Measurements from ENCODE around the gene AGBL5. TPM values are rescaled to one million over a fixed set of nuclear protein-coding genes. Genes with fewer than 3 reads are reported as not detected.

AGBL5 gene
- total and polyA plus RNA-seq, 2 of the 13 experiments (the other 11 are each of a cell fraction or from before 2014, with no cell fraction given): 55.9 to 73.3 TPM

- TF ChIP-seq ZBTB42 (CRISPR knock-in tag; IDR thresholded peaks at IDR 0.05) (no peak), ZNF619 (CRISPR knock-in tag; IDR thresholded peaks at IDR 0.05) (no peak), ZBTB44 (CRISPR knock-in tag; IDR thresholded peaks at IDR 0.05) (no peak; the same call in 1 of the 2 replicates), KLF11 (CRISPR knock-in tag; IDR thresholded peaks at IDR 0.05) (peak; percentile 43; the same call in 1 of the 2 replicates), GLI4 (CRISPR knock-in tag; IDR thresholded peaks at IDR 0.05; ENCODE audit: borderline replicate concordance) (no peak; the same call in 1 of the 2 replicates), TFE3 (CRISPR knock-in tag; IDR thresholded peaks at IDR 0.05) (peak; percentile 89), ZNF101 (CRISPR knock-in tag; IDR thresholded peaks at IDR 0.05; ENCODE audit: borderline replicate concordance, low read depth) (peak; percentile 59; the same call in 1 of the 2 replicates), ZNF335 (CRISPR knock-in tag; IDR thresholded peaks at IDR 0.05) (peak; percentile 61; the same call in 1 of the 2 replicates), AGO1 (IDR thresholded peaks at IDR 0.05; ENCODE audit: low read depth, low read length, poor library complexity, severe bottlenecking) (no peak)
- TF ChIP-seq, protein P1, sequence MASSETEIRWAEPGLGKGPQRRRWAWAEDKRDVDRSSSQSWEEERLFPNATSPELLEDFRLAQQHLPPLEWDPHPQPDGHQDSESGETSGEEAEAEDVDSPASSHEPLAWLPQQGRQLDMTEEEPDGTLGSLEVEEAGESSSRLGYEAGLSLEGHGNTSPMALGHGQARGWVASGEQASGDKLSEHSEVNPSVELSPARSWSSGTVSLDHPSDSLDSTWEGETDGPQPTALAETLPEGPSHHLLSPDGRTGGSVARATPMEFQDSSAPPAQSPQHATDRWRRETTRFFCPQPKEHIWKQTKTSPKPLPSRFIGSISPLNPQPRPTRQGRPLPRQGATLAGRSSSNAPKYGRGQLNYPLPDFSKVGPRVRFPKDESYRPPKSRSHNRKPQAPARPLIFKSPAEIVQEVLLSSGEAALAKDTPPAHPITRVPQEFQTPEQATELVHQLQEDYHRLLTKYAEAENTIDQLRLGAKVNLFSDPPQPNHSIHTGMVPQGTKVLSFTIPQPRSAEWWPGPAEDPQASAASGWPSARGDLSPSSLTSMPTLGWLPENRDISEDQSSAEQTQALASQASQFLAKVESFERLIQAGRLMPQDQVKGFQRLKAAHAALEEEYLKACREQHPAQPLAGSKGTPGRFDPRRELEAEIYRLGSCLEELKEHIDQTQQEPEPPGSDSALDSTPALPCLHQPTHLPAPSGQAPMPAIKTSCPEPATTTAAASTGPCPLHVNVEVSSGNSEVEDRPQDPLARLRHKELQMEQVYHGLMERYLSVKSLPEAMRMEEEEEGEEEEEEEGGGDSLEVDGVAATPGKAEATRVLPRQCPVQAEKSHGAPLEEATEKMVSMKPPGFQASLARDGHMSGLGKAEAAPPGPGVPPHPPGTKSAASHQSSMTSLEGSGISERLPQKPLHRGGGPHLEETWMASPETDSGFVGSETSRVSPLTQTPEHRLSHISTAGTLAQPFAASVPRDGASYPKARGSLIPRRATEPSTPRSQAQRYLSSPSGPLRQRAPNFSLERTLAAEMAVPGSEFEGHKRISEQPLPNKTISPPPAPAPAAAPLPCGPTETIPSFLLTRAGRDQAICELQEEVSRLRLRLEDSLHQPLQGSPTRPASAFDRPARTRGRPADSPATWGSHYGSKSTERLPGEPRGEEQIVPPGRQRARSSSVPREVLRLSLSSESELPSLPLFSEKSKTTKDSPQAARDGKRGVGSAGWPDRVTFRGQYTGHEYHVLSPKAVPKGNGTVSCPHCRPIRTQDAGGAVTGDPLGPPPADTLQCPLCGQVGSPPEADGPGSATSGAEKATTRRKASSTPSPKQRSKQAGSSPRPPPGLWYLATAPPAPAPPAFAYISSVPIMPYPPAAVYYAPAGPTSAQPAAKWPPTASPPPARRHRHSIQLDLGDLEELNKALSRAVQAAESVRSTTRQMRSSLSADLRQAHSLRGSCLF (CRISPR knock-in tag; IDR thresholded peaks at IDR 0.05; ENCODE audit: borderline replicate concordance): no peak
- TF ChIP-seq, protein P2, sequence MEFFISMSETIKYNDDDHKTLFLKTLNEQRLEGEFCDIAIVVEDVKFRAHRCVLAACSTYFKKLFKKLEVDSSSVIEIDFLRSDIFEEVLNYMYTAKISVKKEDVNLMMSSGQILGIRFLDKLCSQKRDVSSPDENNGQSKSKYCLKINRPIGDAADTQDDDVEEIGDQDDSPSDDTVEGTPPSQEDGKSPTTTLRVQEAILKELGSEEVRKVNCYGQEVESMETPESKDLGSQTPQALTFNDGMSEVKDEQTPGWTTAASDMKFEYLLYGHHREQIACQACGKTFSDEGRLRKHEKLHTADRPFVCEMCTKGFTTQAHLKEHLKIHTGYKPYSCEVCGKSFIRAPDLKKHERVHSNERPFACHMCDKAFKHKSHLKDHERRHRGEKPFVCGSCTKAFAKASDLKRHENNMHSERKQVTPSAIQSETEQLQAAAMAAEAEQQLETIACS (CRISPR knock-in tag; IDR thresholded peaks at IDR 0.05): peak; percentile 55; the same call in 1 of the 2 replicates
- TF ChIP-seq, protein P3, sequence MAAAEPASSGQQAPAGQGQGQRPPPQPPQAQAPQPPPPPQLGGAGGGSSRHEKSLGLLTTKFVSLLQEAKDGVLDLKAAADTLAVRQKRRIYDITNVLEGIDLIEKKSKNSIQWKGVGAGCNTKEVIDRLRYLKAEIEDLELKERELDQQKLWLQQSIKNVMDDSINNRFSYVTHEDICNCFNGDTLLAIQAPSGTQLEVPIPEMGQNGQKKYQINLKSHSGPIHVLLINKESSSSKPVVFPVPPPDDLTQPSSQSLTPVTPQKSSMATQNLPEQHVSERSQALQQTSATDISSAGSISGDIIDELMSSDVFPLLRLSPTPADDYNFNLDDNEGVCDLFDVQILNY (CRISPR knock-in tag; conservative IDR thresholded peaks at IDR 0.05): peak; percentile 98
- TF ChIP-seq, protein P4, sequence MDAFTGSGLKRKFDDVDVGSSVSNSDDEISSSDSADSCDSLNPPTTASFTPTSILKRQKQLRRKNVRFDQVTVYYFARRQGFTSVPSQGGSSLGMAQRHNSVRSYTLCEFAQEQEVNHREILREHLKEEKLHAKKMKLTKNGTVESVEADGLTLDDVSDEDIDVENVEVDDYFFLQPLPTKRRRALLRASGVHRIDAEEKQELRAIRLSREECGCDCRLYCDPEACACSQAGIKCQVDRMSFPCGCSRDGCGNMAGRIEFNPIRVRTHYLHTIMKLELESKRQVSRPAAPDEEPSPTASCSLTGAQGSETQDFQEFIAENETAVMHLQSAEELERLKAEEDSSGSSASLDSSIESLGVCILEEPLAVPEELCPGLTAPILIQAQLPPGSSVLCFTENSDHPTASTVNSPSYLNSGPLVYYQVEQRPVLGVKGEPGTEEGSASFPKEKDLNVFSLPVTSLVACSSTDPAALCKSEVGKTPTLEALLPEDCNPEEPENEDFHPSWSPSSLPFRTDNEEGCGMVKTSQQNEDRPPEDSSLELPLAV (CRISPR knock-in tag; conservative IDR thresholded peaks at IDR 0.05; ENCODE audit: low read depth): no peak
- TF ChIP-seq, protein P5, sequence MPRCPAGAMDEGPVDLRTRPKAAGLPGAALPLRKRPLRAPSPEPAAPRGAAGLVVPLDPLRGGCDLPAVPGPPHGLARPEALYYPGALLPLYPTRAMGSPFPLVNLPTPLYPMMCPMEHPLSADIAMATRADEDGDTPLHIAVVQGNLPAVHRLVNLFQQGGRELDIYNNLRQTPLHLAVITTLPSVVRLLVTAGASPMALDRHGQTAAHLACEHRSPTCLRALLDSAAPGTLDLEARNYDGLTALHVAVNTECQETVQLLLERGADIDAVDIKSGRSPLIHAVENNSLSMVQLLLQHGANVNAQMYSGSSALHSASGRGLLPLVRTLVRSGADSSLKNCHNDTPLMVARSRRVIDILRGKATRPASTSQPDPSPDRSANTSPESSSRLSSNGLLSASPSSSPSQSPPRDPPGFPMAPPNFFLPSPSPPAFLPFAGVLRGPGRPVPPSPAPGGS (CRISPR knock-in tag; IDR thresholded peaks at IDR 0.05): 0 out of 2 replicates have a peak, but pooled peaks have one; percentile 52
These were observed 34.7 kb downstream of the AGBL5 start (continued) for GRCh38 chr2:27086090-27086723.

All from HepG2 (cell line).